Melanocyte of skin (primary cell): ENCODE data around the gene TEKTIP1. TPM values are rescaled to one million over a fixed set of nuclear protein-coding genes. Genes with fewer than 3 reads are reported as not detected.

Experiments
- small RNA-seq, 2 donors: library from RNA; depleted of rRNA; stranded (forward); fragments of <200 nt; gene quantifications; one replicate each; pipeline ENCODE3, GENCODE V24; 2012
- total RNA-seq, 2 donors: library from RNA; depleted of rRNA; stranded (reverse); fragments of >200 nt; gene quantifications; 2 replicates each; pipeline ENCODE4 v1.2.3, GENCODE V29; 2012

TEKTIP1 gene
- total RNA-seq, result not detected

GRCh38 chr19:3538965-3539755 lies at the start of gene TEKTIP1:
Gene TEKTIP1 (plus strand): TSS chr19:3539174. CDS start chr19:3539178, 4 bp downstream.

GRCh38 chr19:3500429-3501101 lies 38.4 kb upstream of the TEKTIP1 start, which contains the start of gene DOHH:
Gene DOHH (minus strand): TSS chr19:3500674. CDS start chr19:3496814, 3,860 bp downstream.

GRCh38 chr19:3505598-3506383 lies 33.2 kb upstream of the TEKTIP1 start, which contains the start of gene FZR1:
Gene FZR1 (plus strand): TSS chr19:3506311. CDS start chr19:3522990, 16,679 bp downstream.

GRCh38 chr19:3557461-3558248 lies 18.7 kb downstream of the TEKTIP1 start, which contains the start of gene MFSD12:
Gene MFSD12 (minus strand): TSS chr19:3557586. CDS start chr19:3557403, 183 bp downstream.

GRCh38 chr19:3572855-3573161 lies 33.8 kb downstream of the TEKTIP1 start, which contains the start of gene HMG20B:
Gene HMG20B (plus strand): TSS chr19:3572944. CDS start chr19:3573310, 366 bp downstream.

GRCh38 chr19:3585301-3586126 lies 46.5 kb downstream of the TEKTIP1 start, which contains the start of gene GIPC3:
Gene GIPC3 (plus strand): TSS chr19:3585478. CDS start chr19:3585598, 120 bp downstream.

Small RNA genes within 50 kb of the gene (small RNA-seq; reads per million reads assigned to genes)
- gene AC005786.1 (0 reads per million in 2 donors), gene RF00212 (0 to 0.04 reads per million in 2 donors)

Other genes starting within 250 kb of the TEKTIP1 start
- gene NFIC, start 172.6 kb upstream of the TEKTIP1 start, total RNA-seq, result 10 to 100 TPM; 32.7 to 39.6 TPM
- 1 to 10 TPM in 1 of 2 donors, not detected in 1; 1.0 TPM for gene SMIM24, start 58.6 kb upstream of the TEKTIP1 start, total RNA-seq
- not detected for gene SMIM44, start 55.7 kb upstream of the TEKTIP1 start, total RNA-seq
- gene DOHH, start 38.5 kb upstream of the TEKTIP1 start, total RNA-seq, result 10 to 100 TPM; 10.7 to 17.0 TPM
- gene FZR1, start 32.9 kb upstream of the TEKTIP1 start, total RNA-seq, result 10 to 100 TPM; 28.6 to 34.0 TPM
- gene MFSD12, start 18.4 kb downstream of the TEKTIP1 start, total RNA-seq, result 1,000 to 10,000 TPM; 2,768 to 2,971 TPM
- gene HMG20B, start 33.8 kb downstream of the TEKTIP1 start, total RNA-seq, result 100 to 1,000 TPM; 663 to 915 TPM
- gene GIPC3, start 46.3 kb downstream of the TEKTIP1 start, total RNA-seq, result under 1 TPM; under 0.01 to 0.67 TPM
- gene TBXA2R, start 67.7 kb downstream of the TEKTIP1 start, total RNA-seq, result 1 to 10 TPM in 1 of 2 donors, not detected in 1; 1.7 TPM
- gene CACTIN, start 87.6 kb downstream of the TEKTIP1 start, total RNA-seq, result 10 to 100 TPM; 11.7 to 25.0 TPM
- 10 to 100 TPM; 27.3 to 32.7 TPM for gene PIP5K1C, start 161.3 kb downstream of the TEKTIP1 start, total RNA-seq
- not detected for gene TJP3, start 169.2 kb downstream of the TEKTIP1 start, total RNA-seq
- 10 to 100 TPM; 25.1 to 27.0 TPM for gene APBA3, start 222.5 kb downstream of the TEKTIP1 start, total RNA-seq
- 10 to 100 TPM; 39.6 to 51.6 TPM for gene MRPL54, start 223.5 kb downstream of the TEKTIP1 start, total RNA-seq
- gene RAX2, start 233.1 kb downstream of the TEKTIP1 start, total RNA-seq, result not detected
- under 1 TPM; 0.34 to 1.00 TPM for gene MATK, start 247.2 kb downstream of the TEKTIP1 start, total RNA-seq